Neural crest cell (in vitro differentiated cells): ENCODE measurements around the gene PIAS1. TPM values are rescaled to one million over a fixed set of nuclear protein-coding genes. Genes with fewer than 3 reads are reported as not detected.
"Not testable (repeated sequence)": the region's sequence is repeated elsewhere in the genome, so short reads cannot be mapped to it uniquely, and the experiment has no call there.

ENCODE experiments used
- DNase-seq: peaks from one replicate; pipeline ENCODE4 v3.0.0; 2021; ENCODE audit warnings: low read depth, mixed read lengths, low spot score
- H3K27ac Mint-ChIP-seq: one replicate; pipeline ENCODE4 v1.8.0; 2021; ENCODE audit warnings: mild to moderate bottlenecking, mixed read lengths; ENCODE audit not compliant: unreplicated experiment
- H3K27me3 Mint-ChIP-seq: 2 replicates; pipeline ENCODE4 v1.8.0; 2021; ENCODE audit warnings: low read depth, mild to moderate bottlenecking, mixed read lengths
- H3K36me3 Mint-ChIP-seq: 2 replicates; pipeline ENCODE4 v1.8.0; 2021; ENCODE audit warnings: low read depth, mild to moderate bottlenecking, mixed read lengths
- H3K4me1 Mint-ChIP-seq: 2 replicates; pipeline ENCODE4 v1.8.0; 2021; ENCODE audit warnings: mixed read lengths
- H3K4me3 Mint-ChIP-seq: one replicate; pipeline ENCODE4 v1.8.0; 2021; ENCODE audit warnings: mild to moderate bottlenecking, mixed read lengths
- H3K9me3 Mint-ChIP-seq: 2 replicates; pipeline ENCODE4 v1.8.0; 2021; ENCODE audit warnings: mixed read lengths
- CTCF ChIP-seq: fragments of 200-600 bp; sonication (generic); conservative IDR thresholded peaks from 2 replicates; pipeline ENCODE4 v1.5.0; 2021; ENCODE audit warnings: antibody characterized with exemption, mild to moderate bottlenecking
- total RNA-seq: library from RNA; stranded (reverse); gene quantifications from 2 replicates; pipeline ENCODE4 v1.2.1, GENCODE V29; 2021

PIAS1 gene
- total RNA-seq, 1 donor from 2014 or later, result 41.3 TPM

GRCh38 chr15:68057758-68058157, 3.6 kb downstream of the PIAS1 start:
- H3K4me3 Mint-ChIP-seq, result peak overlapping the region; percentile 98
- H3K36me3 Mint-ChIP-seq, result no peaks in the 10 kb centered on the region
- H3K9me3 Mint-ChIP-seq, result no peaks in the 10 kb centered on the region
- no peak overlapping the region for H3K27ac Mint-ChIP-seq
- H3K4me1 Mint-ChIP-seq, result peaks cover 65% of the 10 kb centered on the region
- TF ChIP-seq CTCF, result no peak
- no peaks in the 10 kb centered on the region for H3K27me3 Mint-ChIP-seq
- no peak for DNase-seq

DNA sequence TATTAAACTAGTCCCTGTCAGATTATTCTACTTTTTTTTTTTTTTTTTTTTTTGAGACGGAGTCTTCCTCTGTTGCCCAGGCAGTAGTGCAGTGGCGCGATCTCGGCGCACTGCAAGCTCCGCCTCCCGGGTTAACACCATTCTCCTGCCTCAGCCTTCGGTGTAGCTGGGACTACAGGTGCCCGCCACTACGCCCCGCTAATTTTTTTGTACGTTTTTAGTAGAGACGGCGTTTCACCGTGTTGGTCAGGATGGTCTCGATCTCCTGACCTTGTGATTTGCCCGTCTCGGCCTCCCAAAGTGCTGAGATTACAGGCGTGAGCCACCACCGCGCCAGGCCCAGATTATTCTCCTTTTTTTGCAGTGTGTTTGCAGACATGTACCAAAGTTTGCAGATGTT, 4.9 kb downstream of the PIAS1 start:
- not testable (repeated sequence) for H3K27ac Mint-ChIP-seq

GRCh38 chr15:68059630-68060029, 5.5 kb downstream of the PIAS1 start:
- Mint-ChIP-seq H3K27me3 (no peaks in the 10 kb centered on the region), H3K36me3 (no peaks in the 10 kb centered on the region), H3K9me3 (no peaks in the 10 kb centered on the region), H3K27ac (no peak overlapping the region), H3K4me3 (no peak overlapping the region), H3K4me1 (peaks cover 58% of the 10 kb centered on the region)
- no peak for TF ChIP-seq CTCF
- no peak for DNase-seq

More for the DNA sequence above, 4.9 kb downstream of the PIAS1 start:
- not testable (repeated sequence) for H3K4me3 Mint-ChIP-seq, H3K27me3 Mint-ChIP-seq, H3K36me3 Mint-ChIP-seq, DNase-seq, H3K9me3 Mint-ChIP-seq
- peaks cover 58% of the 10 kb centered on the region for H3K4me1 Mint-ChIP-seq

- no peaks in the 10 kb centered on the region for H3K9me3 Mint-ChIP-seq
- no peak for TF ChIP-seq CTCF
- peak overlapping the region; percentile 50 for H3K4me3 Mint-ChIP-seq
- H3K27me3 Mint-ChIP-seq, result no peaks in the 10 kb centered on the region
- DNase-seq, result no peak
- peaks cover 46% of the 10 kb centered on the region for H3K4me1 Mint-ChIP-seq
- H3K36me3 Mint-ChIP-seq, result no peaks in the 10 kb centered on the region
- no peak overlapping the region for H3K27ac Mint-ChIP-seq
Measured at GRCh38 chr15:68061171-68061570, 7.1 kb downstream of the PIAS1 start.

- no peak overlapping the region for H3K27ac Mint-ChIP-seq
- peaks cover 46% of the 10 kb centered on the region for H3K4me1 Mint-ChIP-seq
- no peak for TF ChIP-seq CTCF
- no peaks in the 10 kb centered on the region for H3K9me3 Mint-ChIP-seq
- no peaks in the 10 kb centered on the region for H3K36me3 Mint-ChIP-seq
- DNase-seq, result no peak
- H3K4me3 Mint-ChIP-seq, result peak overlapping the region; percentile 7
- H3K27me3 Mint-ChIP-seq, result no peaks in the 10 kb centered on the region
Measured at GRCh38 chr15:68061602-68062001, 7.5 kb downstream of the PIAS1 start.

GRCh38 chr15:68062214-68062613, 8.1 kb downstream of the PIAS1 start:
- Mint-ChIP-seq H3K4me1 (peaks cover 39% of the 10 kb centered on the region), H3K27me3 (no peaks in the 10 kb centered on the region), H3K9me3 (no peaks in the 10 kb centered on the region), H3K36me3 (no peaks in the 10 kb centered on the region), H3K4me3 (peak overlapping the region; percentile 7), H3K27ac (no peak overlapping the region)
- no peak for TF ChIP-seq CTCF
- DNase-seq, result no peak
